MM.1S (cell line): ENCODE results near the gene WDR36.

Source experiments
- EZH2 ChIP-seq: fragments of 300-600 bp; sonication (generic); optimal IDR thresholded peaks from 2 replicates; pipeline ENCODE3; 2017; ENCODE audit warnings: low read depth, mild to moderate bottlenecking, antibody characterized with exemption, low read length, mixed read lengths
- EZH2phosphoT487 ChIP-seq: fragments of 300-600 bp; sonication (generic); IDR thresholded peaks from 2 replicates; pipeline ENCODE4 v1.6.1; 2018; ENCODE audit warnings: antibody characterized with exemption, low read length
- TF ChIP-seq, protein P1 (sequence below): fragments of 300-600 bp; sonication (generic); IDR thresholded peaks from 2 replicates; pipeline ENCODE4 v1.5.1; 2016; ENCODE audit warnings: antibody characterized with exemption, low read length, mixed read lengths

GRCh38 chr5:111138096-111138495 is 45.9 kb downstream of the WDR36 start:
- TF ChIP-seq, protein P1, sequence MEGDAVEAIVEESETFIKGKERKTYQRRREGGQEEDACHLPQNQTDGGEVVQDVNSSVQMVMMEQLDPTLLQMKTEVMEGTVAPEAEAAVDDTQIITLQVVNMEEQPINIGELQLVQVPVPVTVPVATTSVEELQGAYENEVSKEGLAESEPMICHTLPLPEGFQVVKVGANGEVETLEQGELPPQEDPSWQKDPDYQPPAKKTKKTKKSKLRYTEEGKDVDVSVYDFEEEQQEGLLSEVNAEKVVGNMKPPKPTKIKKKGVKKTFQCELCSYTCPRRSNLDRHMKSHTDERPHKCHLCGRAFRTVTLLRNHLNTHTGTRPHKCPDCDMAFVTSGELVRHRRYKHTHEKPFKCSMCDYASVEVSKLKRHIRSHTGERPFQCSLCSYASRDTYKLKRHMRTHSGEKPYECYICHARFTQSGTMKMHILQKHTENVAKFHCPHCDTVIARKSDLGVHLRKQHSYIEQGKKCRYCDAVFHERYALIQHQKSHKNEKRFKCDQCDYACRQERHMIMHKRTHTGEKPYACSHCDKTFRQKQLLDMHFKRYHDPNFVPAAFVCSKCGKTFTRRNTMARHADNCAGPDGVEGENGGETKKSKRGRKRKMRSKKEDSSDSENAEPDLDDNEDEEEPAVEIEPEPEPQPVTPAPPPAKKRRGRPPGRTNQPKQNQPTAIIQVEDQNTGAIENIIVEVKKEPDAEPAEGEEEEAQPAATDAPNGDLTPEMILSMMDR, result no peak
- TF ChIP-seq EZH2 (no peak), EZH2phosphoT487 (no peak)
